Erythroblast (primary cell): ENCODE data around the gene OXGR1.

Experiments
- GATA1 ChIP-seq: IDR thresholded peaks from 2 replicates; pipeline ENCODE4 v1.6.1; 2011; ENCODE audit warnings: low read depth, mild to moderate bottlenecking, control low read depth, low read length, moderate library complexity
- POLR2A ChIP-seq: IDR thresholded peaks from 2 replicates; pipeline ENCODE4 v1.6.1; 2011; ENCODE audit warnings: mild to moderate bottlenecking, low read length

DNA sequence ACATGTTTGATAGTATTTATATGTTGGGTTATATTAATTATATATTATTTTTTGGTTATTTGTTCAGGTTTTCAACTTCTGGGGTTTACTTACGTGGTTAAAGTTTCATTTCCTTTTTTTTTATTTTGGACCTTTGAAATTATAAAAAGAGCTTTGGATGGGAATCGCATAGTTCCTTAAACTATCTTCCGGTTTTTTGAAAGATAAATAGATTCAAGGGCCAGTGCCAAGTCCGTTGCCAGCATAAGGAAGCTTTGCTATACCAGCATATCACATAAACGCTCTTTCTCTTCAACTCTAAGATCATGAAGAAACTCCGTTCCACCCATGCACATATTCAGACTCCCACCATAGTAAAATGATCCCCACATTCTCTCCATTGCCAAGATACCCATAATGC lies 7.4 kb upstream of the OXGR1 start:
- TF ChIP-seq POLR2A (no peak), GATA1 (no peak)
